ENCODE data around the gene FLNB. TPM values are rescaled to one million over a fixed set of nuclear protein-coding genes. Genes with fewer than 3 reads are reported as not detected.

Gene FLNB
- total RNA-seq, 1 donor from 2014 or later = 75.4 TPM

GRCh38 chr3:58102390-58102750 lies 94.1 kb downstream of the FLNB start:
- no peak for TF ChIP-seq CTCF (IDR thresholded peaks at IDR 0.05; ENCODE audit: partially characterized antibody, unreplicated experiment)
- no peak overlapping the region for H3K27ac Mint-ChIP-seq (ENCODE audit: unreplicated experiment)
- no peak overlapping the region for H3K4me3 Mint-ChIP-seq (ENCODE audit: unreplicated experiment)
- no peak for DNase-seq
- no peaks in the 10 kb centered on the region for H3K4me1 Mint-ChIP-seq (ENCODE audit: low read depth, unreplicated experiment)
- H3K27me3 Mint-ChIP-seq (ENCODE audit: unreplicated experiment) = no peaks in the 10 kb centered on the region
- H3K36me3 Mint-ChIP-seq (ENCODE audit: unreplicated experiment) = peaks cover 10% of the 10 kb centered on the region
- no peaks in the 10 kb centered on the region for H3K9me3 Mint-ChIP-seq (ENCODE audit: unreplicated experiment)

DNA sequence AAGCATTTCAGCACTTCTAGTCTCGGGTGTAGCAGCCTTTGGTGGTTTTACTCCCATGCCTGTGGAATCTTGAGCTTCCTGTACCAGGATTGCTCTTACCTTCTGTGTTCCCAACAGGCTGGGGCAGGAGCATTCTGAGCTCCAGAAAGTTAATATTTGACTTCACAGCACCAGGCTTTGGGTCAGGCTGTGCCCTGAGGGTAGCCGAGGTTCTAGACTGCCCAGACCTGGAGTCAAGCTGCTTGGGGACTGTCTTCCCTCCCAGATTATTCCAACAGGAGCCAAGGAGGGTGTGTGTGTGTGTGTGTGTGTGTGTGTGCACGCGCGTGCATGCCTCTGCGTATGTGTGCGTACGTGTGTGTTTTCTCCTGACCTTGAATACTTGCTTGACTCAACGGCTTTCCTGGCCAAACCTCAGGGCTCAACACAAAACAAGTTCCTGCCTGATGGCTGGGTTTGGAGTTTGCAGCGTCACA lies 94.8 kb downstream of the FLNB start:
- H3K27ac Mint-ChIP-seq (ENCODE audit: unreplicated experiment) = no peak overlapping the region
- no peak for DNase-seq
- no peak for TF ChIP-seq CTCF (IDR thresholded peaks at IDR 0.05; ENCODE audit: partially characterized antibody, unreplicated experiment)
- no peaks in the 10 kb centered on the region for H3K27me3 Mint-ChIP-seq (ENCODE audit: unreplicated experiment)
- no peak overlapping the region for H3K4me3 Mint-ChIP-seq (ENCODE audit: unreplicated experiment)
- H3K4me1 Mint-ChIP-seq (ENCODE audit: low read depth, unreplicated experiment) = no peaks in the 10 kb centered on the region
- H3K9me3 Mint-ChIP-seq (ENCODE audit: unreplicated experiment) = no peaks in the 10 kb centered on the region
- peaks cover 10% of the 10 kb centered on the region for H3K36me3 Mint-ChIP-seq (ENCODE audit: unreplicated experiment)

GRCh38 chr3:58104151-58104550 lies 95.9 kb downstream of the FLNB start:
- no peaks in the 10 kb centered on the region for H3K27me3 Mint-ChIP-seq (ENCODE audit: unreplicated experiment)
- H3K9me3 Mint-ChIP-seq (ENCODE audit: unreplicated experiment) = no peaks in the 10 kb centered on the region
- DNase-seq = no peak
- no peak for TF ChIP-seq CTCF (IDR thresholded peaks at IDR 0.05; ENCODE audit: partially characterized antibody, unreplicated experiment)
- no peak overlapping the region for H3K27ac Mint-ChIP-seq (ENCODE audit: unreplicated experiment)
- peaks cover 10% of the 10 kb centered on the region for H3K36me3 Mint-ChIP-seq (ENCODE audit: unreplicated experiment)
- H3K4me3 Mint-ChIP-seq (ENCODE audit: unreplicated experiment) = no peak overlapping the region
- no peaks in the 10 kb centered on the region for H3K4me1 Mint-ChIP-seq (ENCODE audit: low read depth, unreplicated experiment)

DNA sequence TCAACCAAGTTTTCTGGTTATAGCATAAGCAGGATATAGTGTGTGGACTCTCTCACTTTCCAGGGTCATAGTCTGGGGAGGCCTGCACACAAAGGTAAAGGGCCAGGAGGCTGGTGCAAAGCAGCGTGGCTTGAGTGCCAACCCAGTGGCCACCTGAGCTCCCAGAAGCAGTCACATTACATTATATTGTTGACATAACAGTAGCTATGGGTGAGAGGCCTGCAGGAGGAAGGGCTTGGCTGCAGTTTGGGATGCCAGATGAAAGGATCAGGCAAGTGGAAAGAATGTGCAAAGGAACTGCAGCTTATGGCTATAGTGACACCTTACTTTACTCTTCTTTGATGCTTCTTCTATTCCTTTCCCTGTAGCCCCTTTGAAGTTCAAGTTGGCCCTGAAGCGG lies 96.5 kb downstream of the FLNB start:
- peaks cover 10% of the 10 kb centered on the region for H3K36me3 Mint-ChIP-seq (ENCODE audit: unreplicated experiment)
- no peak overlapping the region for H3K4me3 Mint-ChIP-seq (ENCODE audit: unreplicated experiment)

GRCh38 chr3:58105196-58105595 lies 97.0 kb downstream of the FLNB start:
- no peak for TF ChIP-seq CTCF (IDR thresholded peaks at IDR 0.05; ENCODE audit: partially characterized antibody, unreplicated experiment)
- Mint-ChIP-seq H3K27me3 (ENCODE audit: unreplicated experiment) (no peaks in the 10 kb centered on the region), H3K36me3 (ENCODE audit: unreplicated experiment) (peaks cover 10% of the 10 kb centered on the region), H3K9me3 (ENCODE audit: unreplicated experiment) (no peaks in the 10 kb centered on the region), H3K4me3 (ENCODE audit: unreplicated experiment) (no peak overlapping the region), H3K4me1 (ENCODE audit: low read depth, unreplicated experiment) (no peaks in the 10 kb centered on the region), H3K27ac (ENCODE audit: unreplicated experiment) (no peak overlapping the region)
- no peak for DNase-seq

More for the DNA sequence above, 96.5 kb downstream of the FLNB start:
- H3K4me1 Mint-ChIP-seq (ENCODE audit: low read depth, unreplicated experiment) = no peaks in the 10 kb centered on the region
- no peak for TF ChIP-seq CTCF (IDR thresholded peaks at IDR 0.05; ENCODE audit: partially characterized antibody, unreplicated experiment)
- no peak for DNase-seq
- H3K9me3 Mint-ChIP-seq (ENCODE audit: unreplicated experiment) = no peaks in the 10 kb centered on the region
- H3K27me3 Mint-ChIP-seq (ENCODE audit: unreplicated experiment) = no peaks in the 10 kb centered on the region
- no peak overlapping the region for H3K27ac Mint-ChIP-seq (ENCODE audit: unreplicated experiment)
